Endometrial microvascular endothelial cells (primary cell): Measurements from ENCODE around the gene SIRT6. TPM values are rescaled to one million over a fixed set of nuclear protein-coding genes. Genes with fewer than 3 reads are reported as not detected.
"Not testable (repeated sequence)": the region's sequence is repeated elsewhere in the genome, so short reads cannot be mapped to it uniquely, and the experiment has no call there.

Experiments
- in situ Hi-C: cut with HindIII; loops from 2 replicates; pipeline ENCODE4 v1.10.0; 2017; ENCODE audit warnings: low sequenced_read_pairs, low pct_unique_long_range_greater_than_20kb; ENCODE audit errors: inconsistent ontology term
- total RNA-seq: library from RNA; depleted of rRNA; stranded (reverse); fragments of >200 nt; gene quantifications from one replicate; pipeline ENCODE4 v1.2.3, GENCODE V29; 2015; ENCODE audit errors: inconsistent ontology term

Gene SIRT6
- total RNA-seq, 1 donor from 2014 or later, result 23.2 TPM

DNA sequence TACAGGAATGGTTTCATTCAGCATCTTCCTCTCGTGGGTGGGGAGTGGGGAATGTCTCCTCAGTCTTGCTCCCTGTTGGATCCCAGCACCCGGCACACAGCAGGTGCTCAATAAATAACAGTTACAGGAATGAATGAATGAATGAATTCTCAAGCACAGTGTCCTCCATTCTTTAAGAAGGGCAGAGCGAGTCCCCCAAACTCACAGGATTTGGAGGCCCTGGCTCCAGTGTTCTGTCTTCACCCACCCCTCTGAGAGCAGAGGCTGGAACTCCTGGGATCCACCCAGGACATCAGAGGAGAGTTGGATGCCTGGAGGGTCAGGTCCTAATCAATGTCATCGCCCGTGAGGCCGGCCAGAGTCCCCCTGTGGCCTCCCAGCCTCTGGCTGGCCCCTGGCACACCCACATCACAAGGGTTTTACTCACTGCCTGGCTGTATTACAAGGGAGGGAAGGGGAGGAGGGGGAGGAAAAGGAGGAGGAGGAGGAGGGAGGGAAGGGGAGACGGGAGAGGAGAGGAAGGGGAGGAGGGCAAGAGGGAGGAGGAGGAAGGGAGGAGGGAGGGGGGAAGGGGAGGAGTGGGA is 37.6 kb downstream of the SIRT6 start:
- in situ Hi-C loops, result no loop called here

- in situ Hi-C loops, result not testable (repeated sequence)
Observed at GRCh38 chr19:4142916-4143315, 39.4 kb downstream of the SIRT6 start.

GRCh38 chr19:4140237-4140711 is 42.1 kb downstream of the SIRT6 start:
- in situ Hi-C loops, result no loop called here

GRCh38 chr19:4139614-4140236 is 42.6 kb downstream of the SIRT6 start:
- in situ Hi-C loops, result no loop called here

DNA sequence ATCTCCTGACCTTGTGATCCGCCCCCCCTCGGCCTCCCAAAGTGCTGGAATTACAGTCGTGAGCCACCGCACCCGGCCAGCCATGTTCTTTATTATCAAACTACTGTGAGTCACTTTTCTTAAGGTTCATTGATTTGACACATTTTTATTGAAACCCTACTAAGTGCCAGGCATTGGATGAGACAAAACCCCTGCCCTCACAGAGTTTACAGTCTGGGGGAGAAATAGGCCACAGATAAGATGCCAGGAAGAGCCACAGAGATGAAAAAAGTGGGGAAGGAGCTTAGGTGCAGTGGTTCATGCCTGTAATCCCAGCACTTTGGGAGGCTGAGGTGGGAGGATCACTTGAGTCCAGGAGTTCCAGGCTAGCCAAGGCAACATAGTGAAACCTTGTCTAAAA is 43.9 kb downstream of the SIRT6 start:
- in situ Hi-C loops, result no loop called here

GRCh38 chr19:4136680-4137088 is 45.7 kb downstream of the SIRT6 start:
- in situ Hi-C loops, result no loop called here

GRCh38 chr19:4135386-4135785 is 47.0 kb downstream of the SIRT6 start:
- in situ Hi-C loops, result not testable (repeated sequence)

DNA sequence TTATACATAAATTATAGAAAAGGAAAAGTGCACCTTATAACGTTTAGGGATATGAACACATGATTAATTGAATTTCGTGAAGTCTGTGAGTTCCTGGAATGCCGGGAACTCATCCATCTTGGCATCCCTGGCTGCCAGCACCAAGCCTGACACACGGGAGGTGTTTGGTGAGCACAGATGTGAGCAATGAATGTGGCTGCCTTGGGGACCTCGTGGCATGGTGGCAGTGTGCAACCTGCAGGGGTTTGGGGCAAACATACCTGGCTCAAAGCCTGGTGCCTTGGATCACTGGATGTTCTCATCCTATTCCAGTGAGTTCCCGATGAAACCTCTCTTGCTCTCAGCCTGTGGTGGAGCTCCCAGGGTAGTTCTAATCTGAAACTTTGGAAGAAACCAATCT is 48.0 kb downstream of the SIRT6 start:
- in situ Hi-C loops, result no loop called here

DNA sequence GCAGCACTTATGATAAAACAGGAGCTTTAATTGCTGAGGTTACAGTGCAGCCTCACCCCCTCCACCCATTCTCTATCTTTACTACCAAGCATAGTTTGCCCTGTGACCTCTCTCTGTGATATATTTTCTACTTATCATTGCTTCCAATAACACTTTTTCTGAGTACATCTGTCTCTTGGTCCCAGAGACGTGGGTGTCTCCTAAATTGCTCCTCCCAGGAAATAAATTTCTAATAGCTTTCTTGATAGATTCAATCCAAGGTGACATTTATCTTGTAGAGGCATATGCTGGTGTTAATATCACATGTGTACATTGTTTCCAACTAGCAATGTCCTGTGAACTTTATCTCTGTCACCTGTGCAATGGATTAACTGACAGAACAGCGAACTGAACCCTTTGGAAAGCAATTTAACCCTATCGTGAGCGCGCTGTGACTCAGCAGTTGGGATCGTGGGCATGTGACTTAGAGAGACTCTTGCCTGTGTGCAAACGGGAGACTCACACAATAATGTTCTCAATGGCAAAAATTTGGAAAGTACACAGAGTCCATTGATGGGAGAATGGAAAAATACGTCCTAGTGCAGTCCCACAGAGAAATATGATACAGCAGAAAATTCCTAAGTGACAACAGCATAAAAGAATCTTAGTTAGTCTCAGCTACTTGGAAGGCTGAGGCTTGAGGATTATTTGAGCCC is 51.5 kb downstream of the SIRT6 start:
- in situ Hi-C loops, result no loop called here

DNA sequence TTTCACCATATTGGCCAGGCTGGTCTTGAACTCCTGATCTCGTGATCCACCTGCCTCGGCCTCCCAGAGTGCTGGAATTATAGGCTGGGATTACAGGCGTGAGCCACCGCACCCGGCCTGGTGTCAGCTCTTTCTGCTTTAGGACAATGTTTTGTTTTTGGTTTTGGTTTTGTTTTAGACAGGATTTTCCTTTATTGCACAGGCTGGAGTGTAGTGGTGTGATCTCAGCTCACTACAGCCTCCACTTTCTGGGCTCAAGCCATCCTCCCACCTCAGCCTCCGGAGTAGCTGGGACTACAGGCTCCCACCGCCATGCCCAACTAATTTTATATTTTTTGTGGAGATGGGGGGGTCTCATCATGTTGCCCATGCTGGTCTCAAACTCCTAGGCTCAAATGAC is 53.3 kb downstream of the SIRT6 start:
- in situ Hi-C loops, result not testable (repeated sequence)

- in situ Hi-C loops, result not testable (repeated sequence)
Observed at GRCh38 chr19:4127322-4127721, 55.0 kb downstream of the SIRT6 start.

DNA sequence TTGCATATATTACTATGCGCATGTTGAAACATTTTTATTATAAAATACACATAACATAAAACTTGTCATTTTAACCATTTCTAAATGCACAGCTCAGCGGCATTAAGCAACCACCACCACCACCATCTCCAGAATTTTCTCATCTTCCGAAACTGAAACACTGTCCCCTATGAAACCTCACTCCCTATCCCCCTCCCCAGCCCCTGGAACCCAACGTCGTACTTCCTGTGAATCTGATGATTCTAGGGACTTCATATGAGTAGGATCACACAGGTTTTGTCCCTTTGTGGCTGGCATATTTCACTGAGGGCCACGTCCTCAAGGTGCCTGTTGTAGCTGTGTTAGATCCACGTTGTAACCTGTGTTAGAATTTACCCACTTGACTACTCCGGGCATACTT is 57.7 kb downstream of the SIRT6 start:
- in situ Hi-C loops, result no loop called here

Other genes starting within 250 kb of the SIRT6 start
- not detected for gene NMRK2, start 249.5 kb downstream of the SIRT6 start, total RNA-seq
- 127 TPM for gene DAPK3, start 211.5 kb downstream of the SIRT6 start, total RNA-seq
- 2,011 TPM for gene EEF2, start 197.1 kb downstream of the SIRT6 start, total RNA-seq
- gene PIAS4, start 174.8 kb downstream of the SIRT6 start, total RNA-seq, result 39.8 TPM
- 28.1 TPM for gene ZBTB7A, start 115.7 kb downstream of the SIRT6 start, total RNA-seq
- gene MAP2K2, start 58.4 kb downstream of the SIRT6 start, total RNA-seq, result 156 TPM
- not detected for gene CREB3L3, start 28.9 kb downstream of the SIRT6 start, total RNA-seq
- gene ANKRD24, start 126 bp upstream of the SIRT6 start, total RNA-seq, result not detected
- 1.1 TPM for gene EBI3, start 47.0 kb upstream of the SIRT6 start, total RNA-seq
- gene YJU2, start 64.5 kb upstream of the SIRT6 start, total RNA-seq, result 39.5 TPM
- not detected for gene SHD, start 96.7 kb upstream of the SIRT6 start, total RNA-seq
- gene TMIGD2, start 119.8 kb upstream of the SIRT6 start, total RNA-seq, result not detected
- 15.1 TPM for gene FSD1, start 122.0 kb upstream of the SIRT6 start, total RNA-seq
- gene STAP2, start 156.3 kb upstream of the SIRT6 start, total RNA-seq, result 15.0 TPM
- gene MPND, start 161.0 kb upstream of the SIRT6 start, total RNA-seq, result 3.5 TPM
- 128 TPM for gene SH3GL1, start 218.0 kb upstream of the SIRT6 start, total RNA-seq
- 21.3 TPM for gene CHAF1A, start 220.1 kb upstream of the SIRT6 start, total RNA-seq